ENCODE data around the gene NAPEPLD.
A peak's percentile ranks its signal among the peaks of the same experiment; 100 is the strongest.
"Not testable (repeated sequence)": the region's sequence is repeated elsewhere in the genome, so short reads cannot be mapped to it uniquely, and the experiment has no call there.

The NAPEPLD gene

DNA sequence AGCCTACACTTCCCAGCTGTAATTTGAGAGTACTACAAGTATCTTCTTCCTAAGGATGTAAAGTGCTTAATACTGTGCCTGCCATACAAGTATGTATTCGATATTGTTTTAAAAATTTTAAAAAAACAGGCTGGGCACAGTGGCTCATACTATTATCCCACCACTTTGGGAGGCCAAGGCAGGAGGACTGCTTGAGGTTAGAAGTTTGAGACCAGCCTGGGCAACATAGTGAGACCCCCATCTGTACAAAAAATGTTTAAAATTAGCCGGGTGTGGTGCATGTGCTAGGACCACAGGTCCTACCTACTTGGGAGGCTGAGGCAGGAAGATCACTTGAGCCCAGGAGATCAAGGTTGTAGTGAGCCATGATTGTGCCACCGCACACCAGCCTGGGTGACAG is 65.7 kb downstream of the NAPEPLD start:
- Histone ChIP-seq H2AK5ac (ENCODE audit: low read length) (no peak overlapping the region), H3K4me3 (ENCODE audit: low read length) (no peak overlapping the region)

DNA sequence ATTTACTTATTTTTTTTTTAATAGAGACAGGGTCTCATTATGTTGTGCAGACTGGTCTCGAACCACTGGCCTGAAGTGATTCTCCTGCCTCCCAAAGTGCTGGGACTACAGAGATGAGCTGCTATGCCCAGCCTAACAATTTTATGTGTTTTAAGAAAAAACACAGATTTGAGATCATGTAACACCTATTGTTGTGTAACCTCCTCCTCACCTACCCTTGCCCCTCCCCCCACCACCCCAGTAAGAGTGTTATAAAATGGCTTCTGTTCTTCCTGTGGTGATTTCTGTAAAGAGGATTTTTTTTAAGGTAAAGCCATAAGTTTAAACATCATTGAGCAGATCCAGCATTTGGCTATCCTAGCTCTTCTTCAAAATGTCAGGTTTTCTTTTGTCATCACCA is 66.4 kb downstream of the NAPEPLD start:
- H2BK5ac ChIP-seq (ENCODE audit: low read length): no peak overlapping the region
- H3K4me3 ChIP-seq (ENCODE audit: low read length): no peak overlapping the region
- H2BK15ac ChIP-seq (replicated peaks; ENCODE audit: low read depth): no peak overlapping the region
- peaks cover 5% of the 10 kb centered on the region for H3K4me1 ChIP-seq (ENCODE audit: control insufficient read depth, low read depth, low read length)
- WGBS (ENCODE audit: extremely low coverage, insufficient coverage, low lambda C conversion rate): no CpG with 5 or more reads among the region's 1 CpG
- DNase-seq: peak; percentile 45
- no peak overlapping the region for H3K9ac ChIP-seq (ENCODE audit: low read length)
- H3K79me2 ChIP-seq (ENCODE audit: control insufficient read depth, insufficient read depth, low read length): peaks cover 1% of the 10 kb centered on the region
- no peak overlapping the region for H2AK5ac ChIP-seq (ENCODE audit: low read length)
- no peaks in the 10 kb centered on the region for H3K79me1 ChIP-seq (ENCODE audit: low read length)
- H3K4ac ChIP-seq (ENCODE audit: low read depth, low read length): no peak overlapping the region
- H3K56ac ChIP-seq (ENCODE audit: low read length): peak overlapping the region; percentile 11
- H4K5ac ChIP-seq (ENCODE audit: low read length): no peak overlapping the region
- H4K8ac ChIP-seq (ENCODE audit: low read depth, low read length): no peak overlapping the region
- no peak overlapping the region for H3K27ac ChIP-seq (ENCODE audit: low read depth, low read length)
- no peak overlapping the region for H2BK120ac ChIP-seq (ENCODE audit: low read depth, low read length)
- H3K4me2 ChIP-seq (ENCODE audit: low read length): no peak overlapping the region
- no peaks in the 10 kb centered on the region for H3K27me3 ChIP-seq (ENCODE audit: insufficient read depth, low read length, poor library complexity)
- H3K23ac ChIP-seq (ENCODE audit: low read length): no peak overlapping the region
- no peaks in the 10 kb centered on the region for H3K36me3 ChIP-seq (ENCODE audit: control insufficient read depth, insufficient read depth, low read length)
- no peak overlapping the region for H3K18ac ChIP-seq (ENCODE audit: low read length)

More for the DNA sequence above, 65.7 kb downstream of the NAPEPLD start:
- H3K4ac ChIP-seq (ENCODE audit: low read depth, low read length): no peak overlapping the region
- no peak overlapping the region for H3K4me2 ChIP-seq (ENCODE audit: low read length)
- no peak overlapping the region for H4K8ac ChIP-seq (ENCODE audit: low read depth, low read length)
- no peak overlapping the region for H3K23ac ChIP-seq (ENCODE audit: low read length)
- H4K5ac ChIP-seq (ENCODE audit: low read length): no peak overlapping the region
- H3K27ac ChIP-seq (ENCODE audit: low read depth, low read length): no peak overlapping the region
- peaks cover 5% of the 10 kb centered on the region for H3K4me1 ChIP-seq (ENCODE audit: control insufficient read depth, low read depth, low read length)
- H3K79me1 ChIP-seq (ENCODE audit: low read length): no peaks in the 10 kb centered on the region
- no CpG with 5 or more reads among the region's 3 CpGs for WGBS (ENCODE audit: extremely low coverage, insufficient coverage, low lambda C conversion rate)
- H3K56ac ChIP-seq (ENCODE audit: low read length): no peak overlapping the region
- no peak for DNase-seq
- no peak overlapping the region for H3K18ac ChIP-seq (ENCODE audit: low read length)
- no peaks in the 10 kb centered on the region for H3K36me3 ChIP-seq (ENCODE audit: control insufficient read depth, insufficient read depth, low read length)
- no peak overlapping the region for H2BK120ac ChIP-seq (ENCODE audit: low read depth, low read length)
- no peaks in the 10 kb centered on the region for H3K27me3 ChIP-seq (ENCODE audit: insufficient read depth, low read length, poor library complexity)
- H3K79me2 ChIP-seq (ENCODE audit: control insufficient read depth, insufficient read depth, low read length): peaks cover 1% of the 10 kb centered on the region
- no peak overlapping the region for H2BK5ac ChIP-seq (ENCODE audit: low read length)
- no peak overlapping the region for H3K9ac ChIP-seq (ENCODE audit: low read length)
- no peak overlapping the region for H2BK15ac ChIP-seq (replicated peaks; ENCODE audit: low read depth)

DNA sequence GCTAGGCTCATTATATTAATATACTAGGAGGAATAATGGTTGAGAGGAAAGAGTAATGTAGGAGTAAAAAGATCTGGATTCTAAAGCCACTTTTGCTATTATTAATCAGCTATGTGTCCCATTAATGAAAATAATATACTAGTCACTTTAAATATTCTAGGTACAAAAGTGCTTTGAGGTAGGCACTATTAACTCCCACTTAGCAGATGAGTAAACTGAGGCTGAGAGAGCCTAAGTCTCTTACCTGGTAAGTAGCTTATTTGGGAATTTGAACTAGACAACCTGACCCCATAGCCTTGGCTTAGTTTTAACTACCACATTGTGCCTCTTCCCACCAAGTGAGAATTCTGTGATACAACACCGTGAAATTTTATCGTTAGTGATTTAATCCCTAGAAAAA is 68.0 kb downstream of the NAPEPLD start:
- H3K27me3 ChIP-seq (ENCODE audit: insufficient read depth, low read length, poor library complexity): no peaks in the 10 kb centered on the region
- H3K56ac ChIP-seq (ENCODE audit: low read length): no peak overlapping the region
- H3K18ac ChIP-seq (ENCODE audit: low read length): no peak overlapping the region
- no peak overlapping the region for H3K23ac ChIP-seq (ENCODE audit: low read length)
- H3K4me3 ChIP-seq (ENCODE audit: low read length): no peak overlapping the region
- no CpG with 5 or more reads among the region's 2 CpGs for WGBS (ENCODE audit: extremely low coverage, insufficient coverage, low lambda C conversion rate)
- H3K4ac ChIP-seq (ENCODE audit: low read depth, low read length): no peak overlapping the region
- no peak overlapping the region for H3K27ac ChIP-seq (ENCODE audit: low read depth, low read length)
- DNase-seq: no peak
- H2BK120ac ChIP-seq (ENCODE audit: low read depth, low read length): no peak overlapping the region
- H4K8ac ChIP-seq (ENCODE audit: low read depth, low read length): no peak overlapping the region
- H3K4me1 ChIP-seq (ENCODE audit: control insufficient read depth, low read depth, low read length): peaks cover 5% of the 10 kb centered on the region
- H4K5ac ChIP-seq (ENCODE audit: low read length): no peak overlapping the region
- H3K79me2 ChIP-seq (ENCODE audit: control insufficient read depth, insufficient read depth, low read length): peaks cover 8% of the 10 kb centered on the region
- no peaks in the 10 kb centered on the region for H3K36me3 ChIP-seq (ENCODE audit: control insufficient read depth, insufficient read depth, low read length)
- H2BK15ac ChIP-seq (replicated peaks; ENCODE audit: low read depth): no peak overlapping the region
- no peak overlapping the region for H3K4me2 ChIP-seq (ENCODE audit: low read length)
- H3K79me1 ChIP-seq (ENCODE audit: low read length): peaks cover 2% of the 10 kb centered on the region
- H3K9ac ChIP-seq (ENCODE audit: low read length): no peak overlapping the region
- H2BK5ac ChIP-seq (ENCODE audit: low read length): no peak overlapping the region
- H2AK5ac ChIP-seq (ENCODE audit: low read length): no peak overlapping the region

DNA sequence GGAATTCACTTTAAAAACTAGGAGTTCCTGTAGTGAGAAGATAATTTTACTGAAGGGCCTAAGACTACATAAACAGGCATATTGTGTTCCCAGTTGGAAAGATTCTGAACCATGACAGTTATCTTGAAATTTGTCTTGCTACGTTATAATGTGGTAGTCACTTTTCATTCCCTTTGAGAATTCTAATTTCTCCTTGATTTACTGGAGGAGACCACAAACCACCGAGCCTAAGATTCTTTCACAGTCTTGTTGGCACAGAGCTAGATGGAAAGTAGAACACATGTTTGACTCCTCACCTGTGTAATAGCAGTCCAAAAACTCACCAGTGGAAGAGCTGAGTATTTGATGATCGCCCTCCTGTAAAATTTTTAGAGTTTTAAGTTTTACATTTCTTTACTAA is 69.1 kb downstream of the NAPEPLD start:
- Histone ChIP-seq H3K27ac (ENCODE audit: low read depth, low read length) (no peak overlapping the region), H3K36me3 (ENCODE audit: control insufficient read depth, insufficient read depth, low read length) (no peaks in the 10 kb centered on the region)

DNA sequence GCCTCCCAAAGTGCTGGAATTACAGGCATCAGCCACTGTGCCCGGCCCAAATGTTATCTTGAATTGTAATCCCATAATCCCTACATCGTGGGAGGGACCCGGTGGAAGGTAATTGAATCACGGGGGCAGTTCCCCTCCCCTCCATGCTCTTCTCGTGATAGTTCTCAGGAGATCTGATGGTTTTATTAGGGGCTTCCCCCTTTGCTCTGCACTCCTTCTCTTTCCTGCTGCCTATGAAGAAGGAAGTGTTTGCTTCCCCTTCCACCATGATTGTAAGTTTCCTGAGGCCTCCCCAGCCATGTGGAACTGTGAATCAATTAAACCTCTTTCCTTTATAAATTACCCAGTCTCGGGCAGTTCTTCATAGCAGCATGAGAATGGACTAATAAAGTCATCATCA is 70.7 kb downstream of the NAPEPLD start:
- not testable (repeated sequence) for H4K8ac ChIP-seq (ENCODE audit: low read depth, low read length); H3K56ac ChIP-seq (ENCODE audit: low read length); H4K5ac ChIP-seq (ENCODE audit: low read length); H3K4me2 ChIP-seq (ENCODE audit: low read length); H3K9ac ChIP-seq (ENCODE audit: low read length); H3K27ac ChIP-seq (ENCODE audit: low read depth, low read length); H3K4me3 ChIP-seq (ENCODE audit: low read length); H2BK120ac ChIP-seq (ENCODE audit: low read depth, low read length); H3K4ac ChIP-seq (ENCODE audit: low read depth, low read length); H3K18ac ChIP-seq (ENCODE audit: low read length); H3K36me3 ChIP-seq (ENCODE audit: control insufficient read depth, insufficient read depth, low read length); H2BK5ac ChIP-seq (ENCODE audit: low read length); H3K4me1 ChIP-seq (ENCODE audit: control insufficient read depth, low read depth, low read length); H3K23ac ChIP-seq (ENCODE audit: low read length); H2AK5ac ChIP-seq (ENCODE audit: low read length); H2BK15ac ChIP-seq (replicated peaks; ENCODE audit: low read depth); H3K79me1 ChIP-seq (ENCODE audit: low read length); H3K27me3 ChIP-seq (ENCODE audit: insufficient read depth, low read length, poor library complexity)
- peak; percentile 36 for DNase-seq
- peaks cover 10% of the 10 kb centered on the region for H3K79me2 ChIP-seq (ENCODE audit: control insufficient read depth, insufficient read depth, low read length)
- no CpG with 5 or more reads among the region's 6 CpGs for WGBS (ENCODE audit: extremely low coverage, insufficient coverage, low lambda C conversion rate)

More for the DNA sequence above, 69.1 kb downstream of the NAPEPLD start:
- Histone ChIP-seq H2BK5ac (ENCODE audit: low read length) (no peak overlapping the region), H2AK5ac (ENCODE audit: low read length) (no peak overlapping the region), H3K4me1 (ENCODE audit: control insufficient read depth, low read depth, low read length) (peaks cover 5% of the 10 kb centered on the region), H3K9ac (ENCODE audit: low read length) (no peak overlapping the region), H3K23ac (ENCODE audit: low read length) (no peak overlapping the region), H3K4me2 (ENCODE audit: low read length) (no peak overlapping the region), H4K5ac (ENCODE audit: low read length) (no peak overlapping the region), H2BK15ac (replicated peaks; ENCODE audit: low read depth) (no peak overlapping the region), H3K79me2 (ENCODE audit: control insufficient read depth, insufficient read depth, low read length) (peaks cover 10% of the 10 kb centered on the region), H4K8ac (ENCODE audit: low read depth, low read length) (no peak overlapping the region), H2BK120ac (ENCODE audit: low read depth, low read length) (no peak overlapping the region), H3K18ac (ENCODE audit: low read length) (no peak overlapping the region), H3K27me3 (ENCODE audit: insufficient read depth, low read length, poor library complexity) (no peaks in the 10 kb centered on the region), H3K4me3 (ENCODE audit: low read length) (no peak overlapping the region), H3K79me1 (ENCODE audit: low read length) (peaks cover 5% of the 10 kb centered on the region), H3K4ac (ENCODE audit: low read depth, low read length) (no peak overlapping the region), H3K56ac (ENCODE audit: low read length) (no peak overlapping the region)
- WGBS (ENCODE audit: extremely low coverage, insufficient coverage, low lambda C conversion rate): no CpG with 5 or more reads among the region's 3 CpGs
- no peak for DNase-seq

DNA sequence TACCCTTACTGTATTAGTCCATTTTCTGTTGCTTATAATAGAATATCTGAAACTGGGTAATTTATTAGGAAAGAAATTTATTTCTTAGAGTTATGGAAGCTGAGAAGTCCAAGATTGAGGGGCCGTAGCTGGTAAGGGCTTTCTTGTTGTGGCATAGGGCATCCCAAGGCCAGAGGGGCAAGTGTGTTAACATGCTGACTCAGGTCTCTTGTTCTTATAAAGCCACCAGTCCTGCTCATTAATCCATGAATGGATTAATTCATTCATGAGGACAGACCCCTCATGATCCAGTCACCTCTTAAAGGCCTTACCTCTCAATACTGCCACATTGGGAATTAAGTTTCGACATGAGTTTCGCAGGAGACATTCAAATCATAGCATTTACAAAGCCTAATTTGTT is 71.6 kb downstream of the NAPEPLD start:
- DNase-seq: no peak

More for the DNA sequence above, 71.6 kb downstream of the NAPEPLD start:
- Histone ChIP-seq H2BK15ac (replicated peaks; ENCODE audit: low read depth) (no peak overlapping the region), H3K27ac (ENCODE audit: low read depth, low read length) (no peak overlapping the region), H3K79me1 (ENCODE audit: low read length) (peaks cover 5% of the 10 kb centered on the region), H3K56ac (ENCODE audit: low read length) (no peak overlapping the region), H2AK5ac (ENCODE audit: low read length) (no peak overlapping the region), H3K9ac (ENCODE audit: low read length) (no peak overlapping the region), H3K23ac (ENCODE audit: low read length) (no peak overlapping the region), H3K4ac (ENCODE audit: low read depth, low read length) (no peak overlapping the region), H4K8ac (ENCODE audit: low read depth, low read length) (no peak overlapping the region), H3K79me2 (ENCODE audit: control insufficient read depth, insufficient read depth, low read length) (peaks cover 10% of the 10 kb centered on the region), H3K27me3 (ENCODE audit: insufficient read depth, low read length, poor library complexity) (no peaks in the 10 kb centered on the region), H3K36me3 (ENCODE audit: control insufficient read depth, insufficient read depth, low read length) (no peaks in the 10 kb centered on the region), H4K5ac (ENCODE audit: low read length) (no peak overlapping the region), H3K4me3 (ENCODE audit: low read length) (no peak overlapping the region), H3K4me1 (ENCODE audit: control insufficient read depth, low read depth, low read length) (peaks cover 6% of the 10 kb centered on the region), H2BK120ac (ENCODE audit: low read depth, low read length) (no peak overlapping the region), H3K18ac (ENCODE audit: low read length) (no peak overlapping the region), H3K4me2 (ENCODE audit: low read length) (no peak overlapping the region), H2BK5ac (ENCODE audit: low read length) (no peak overlapping the region)
- no CpG with 5 or more reads among the region's 3 CpGs for WGBS (ENCODE audit: extremely low coverage, insufficient coverage, low lambda C conversion rate)

Measured in mesendoderm (in vitro differentiated cells).